ENCODE results near the gene CDKAL1. TPM values are rescaled to one million over a fixed set of nuclear protein-coding genes. Genes with fewer than 3 reads are reported as not detected.

Gene CDKAL1
- total and polyA plus RNA-seq, 9 of the 15 experiments (the other 6 are each of a cell fraction or from before 2014, with no cell fraction given): 11.2 to 36.3 (median 20.1) TPM

- TF ChIP-seq ZBTB11 (CRISPR knock-in tag; IDR thresholded peaks at IDR 0.05): no peak
- TF ChIP-seq ZBTB9 (CRISPR knock-in tag; IDR thresholded peaks at IDR 0.05): no peak
- TF ChIP-seq BRCA1 (IDR thresholded peaks at IDR 0.05): no peak
- no peak for TF ChIP-seq BRCA1 (CRISPR knock-in tag; IDR thresholded peaks at IDR 0.05)
- TF ChIP-seq ZNF384 (IDR thresholded peaks at IDR 0.05; ENCODE audit: low read depth, low read length): 0 out of 2 replicates have a peak, but pooled peaks have one; percentile 33
- TF ChIP-seq BACH1 (tag; IDR thresholded peaks at IDR 0.05): no peak
- TF ChIP-seq ZNF586 (CRISPR knock-in tag; conservative IDR thresholded peaks at IDR 0.05): no peak
- TF ChIP-seq MEF2A (IDR thresholded peaks at IDR 0.05; ENCODE audit: control insufficient read depth, low read depth, low read length): no peak
- TF ChIP-seq ZNF41 (CRISPR knock-in tag; conservative IDR thresholded peaks at IDR 0.05): no peak
- no peak for TF ChIP-seq ZNF23 (CRISPR knock-in tag; IDR thresholded peaks at IDR 0.05)
- no peak for TF ChIP-seq ZNF707 (CRISPR knock-in tag; conservative IDR thresholded peaks at IDR 0.05)
Measured at GRCh38 chr6:21067521-21067920, 533.3 kb downstream of the CDKAL1 start (continued).

All from K562 (cell line).